GM13977 (cell line): ENCODE measurements around the gene MLLT10.

Experiments used
- DNase-seq: peaks from one replicate; pipeline ENCODE4 v3.0.0; 2012; ENCODE audit warnings: low spot score
- in situ Hi-C: fragments of 300-500 bp; cut with MboI; formaldehyde crosslinking; loops from one replicate; pipeline ENCODE4 v1.12.0; 2022; ENCODE audit warnings: low sequenced_read_pairs, low pct_unique_long_range_greater_than_20kb, mixed read lengths, inconsistent platforms; ENCODE audit not compliant: unreplicated experiment
- TF ChIP-seq, protein P1 (sequence below): IDR thresholded peaks from 2 replicates; pipeline ENCODE4 v1.5.1; 2012; ENCODE audit warnings: mild to moderate bottlenecking, control low read depth; ENCODE audit not compliant: insufficient read depth; ENCODE audit errors: extremely low read depth, missing control alignments

Gene MLLT10

DNA sequence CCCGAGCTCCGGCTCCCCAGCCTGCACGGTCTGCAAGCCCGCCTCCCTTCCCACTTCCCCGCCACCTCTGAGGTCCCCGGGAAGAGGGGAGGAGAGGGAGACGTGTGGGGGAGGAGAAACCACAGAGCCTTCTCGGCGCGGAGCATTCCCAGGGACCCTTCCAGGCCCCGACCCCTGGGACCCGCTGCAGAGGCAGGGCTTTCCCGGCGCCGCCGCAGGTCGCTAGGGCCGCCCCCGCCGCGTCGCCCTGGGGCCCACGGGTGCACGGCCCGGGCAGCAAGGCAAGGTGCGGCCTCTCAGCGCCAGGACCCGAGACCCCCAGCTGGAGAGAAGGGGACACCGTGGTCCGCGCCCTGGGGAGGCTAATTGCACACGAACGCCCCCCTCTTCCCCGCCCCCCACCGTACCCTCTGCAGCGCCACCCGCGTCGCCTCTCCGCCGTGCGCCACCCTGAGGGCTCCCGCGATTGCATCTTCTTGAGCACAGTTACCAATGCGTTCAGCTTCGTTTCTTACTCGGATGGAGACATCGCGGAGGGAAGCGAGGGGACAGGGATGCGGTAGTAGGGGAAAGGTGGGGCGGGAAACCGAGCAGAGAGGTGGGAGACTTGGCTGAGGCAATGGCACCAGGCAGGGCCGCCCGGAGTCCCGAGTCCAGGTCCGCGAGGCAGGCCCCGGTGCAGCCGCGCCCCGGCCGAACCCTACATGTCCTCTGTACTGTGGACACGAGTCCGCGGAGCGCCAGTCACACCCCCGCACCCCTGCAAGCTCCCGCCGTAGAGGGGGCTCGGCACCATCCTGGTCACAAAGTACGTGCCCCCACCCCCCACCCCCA is 37.5 kb upstream of the MLLT10 start:
- TF ChIP-seq, protein P1, sequence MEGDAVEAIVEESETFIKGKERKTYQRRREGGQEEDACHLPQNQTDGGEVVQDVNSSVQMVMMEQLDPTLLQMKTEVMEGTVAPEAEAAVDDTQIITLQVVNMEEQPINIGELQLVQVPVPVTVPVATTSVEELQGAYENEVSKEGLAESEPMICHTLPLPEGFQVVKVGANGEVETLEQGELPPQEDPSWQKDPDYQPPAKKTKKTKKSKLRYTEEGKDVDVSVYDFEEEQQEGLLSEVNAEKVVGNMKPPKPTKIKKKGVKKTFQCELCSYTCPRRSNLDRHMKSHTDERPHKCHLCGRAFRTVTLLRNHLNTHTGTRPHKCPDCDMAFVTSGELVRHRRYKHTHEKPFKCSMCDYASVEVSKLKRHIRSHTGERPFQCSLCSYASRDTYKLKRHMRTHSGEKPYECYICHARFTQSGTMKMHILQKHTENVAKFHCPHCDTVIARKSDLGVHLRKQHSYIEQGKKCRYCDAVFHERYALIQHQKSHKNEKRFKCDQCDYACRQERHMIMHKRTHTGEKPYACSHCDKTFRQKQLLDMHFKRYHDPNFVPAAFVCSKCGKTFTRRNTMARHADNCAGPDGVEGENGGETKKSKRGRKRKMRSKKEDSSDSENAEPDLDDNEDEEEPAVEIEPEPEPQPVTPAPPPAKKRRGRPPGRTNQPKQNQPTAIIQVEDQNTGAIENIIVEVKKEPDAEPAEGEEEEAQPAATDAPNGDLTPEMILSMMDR, result peak; percentile 62
- in situ Hi-C loops, result loop anchor here (10.0 to 25.0 kb wide), 2 partner anchors 209 to 228 kb away; no protein-coding TSS in a partner anchor
- DNase-seq, result peak; percentile 82

DNA sequence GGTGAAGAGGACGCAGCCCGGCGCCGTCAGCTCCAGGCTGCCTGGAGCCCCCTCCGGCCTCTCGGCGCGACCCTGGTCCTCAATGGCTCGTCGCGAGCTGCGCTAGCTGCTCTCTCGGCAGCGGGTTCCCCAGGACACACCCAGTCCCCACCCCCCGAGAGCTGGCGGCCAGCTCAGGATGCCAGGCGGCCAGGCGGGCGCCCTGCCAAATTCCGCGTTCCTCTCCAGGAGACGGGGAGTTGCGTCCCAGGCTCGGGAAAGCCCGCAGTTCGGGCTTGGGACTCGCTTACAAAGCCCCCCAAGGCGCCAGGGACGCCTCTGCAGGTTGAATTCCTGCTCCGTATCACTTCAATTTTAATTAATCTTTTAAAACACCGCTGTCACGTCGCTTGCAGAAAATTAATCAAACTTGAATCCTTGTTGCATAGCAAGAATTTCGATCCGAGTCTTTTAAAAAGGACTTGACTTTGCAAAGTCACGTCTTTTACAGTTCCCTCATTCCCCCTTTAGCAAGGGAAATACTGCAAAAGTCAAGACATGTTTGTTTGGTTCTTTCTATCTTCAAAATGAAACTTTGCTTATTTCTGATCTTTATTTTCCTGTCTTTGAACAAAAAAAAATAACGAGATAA is 36.7 kb upstream of the MLLT10 start:
- DNase-seq, result peak; percentile 58
- TF ChIP-seq, protein P1, result no peak
- in situ Hi-C loops, result loop anchor here (10.0 to 25.0 kb wide), 2 partner anchors 210 to 228 kb away; no protein-coding TSS in a partner anchor

DNA sequence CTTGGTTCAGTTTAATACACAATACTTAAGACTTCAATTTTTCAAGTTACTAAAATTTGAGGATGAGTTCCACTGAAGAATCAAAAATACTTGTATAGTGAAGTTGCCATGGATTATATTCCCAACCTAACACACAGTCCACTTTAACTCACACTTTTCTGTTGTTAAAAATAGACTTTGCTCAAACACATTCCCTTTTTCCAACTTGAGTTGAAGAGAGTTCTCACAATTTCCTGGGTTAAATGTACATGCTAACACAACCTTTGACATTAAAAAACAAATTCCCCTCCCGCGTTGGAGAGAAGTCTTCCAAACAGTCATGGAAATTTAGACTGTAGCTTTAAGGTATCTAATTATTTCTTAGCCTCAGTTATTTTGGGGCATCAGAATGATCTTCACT is 35.7 kb upstream of the MLLT10 start:
- DNase-seq, result no peak
- in situ Hi-C loops, result loop anchor here (10.0 to 25.0 kb wide), 2 partner anchors 211 to 226 kb away; no protein-coding TSS in a partner anchor

DNA sequence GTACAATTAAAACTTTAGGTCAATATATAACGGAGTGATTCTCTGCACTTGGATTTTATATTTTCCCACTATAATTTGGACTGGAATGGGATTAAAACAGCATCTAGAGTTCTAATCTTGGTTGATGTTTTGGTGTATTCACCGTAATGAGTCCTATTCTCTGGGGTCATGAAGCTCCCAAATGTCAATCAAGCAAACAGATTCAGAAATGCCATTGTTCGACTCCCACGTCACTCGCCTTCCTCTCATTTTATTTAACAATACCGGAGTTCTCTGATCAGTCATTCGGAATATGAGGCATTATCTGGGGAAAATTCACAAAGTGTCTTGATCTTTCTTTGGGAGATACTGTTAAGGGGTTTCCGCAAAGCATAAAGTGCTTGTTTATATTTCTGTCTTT is 35.0 kb upstream of the MLLT10 start:
- in situ Hi-C loops, result loop anchor here (10.0 to 25.0 kb wide), 2 partner anchors 212 to 226 kb away; no protein-coding TSS in a partner anchor
- no peak for DNase-seq

More for the DNA sequence above, 35.7 kb upstream of the MLLT10 start:
- TF ChIP-seq, protein P1, result no peak

DNA sequence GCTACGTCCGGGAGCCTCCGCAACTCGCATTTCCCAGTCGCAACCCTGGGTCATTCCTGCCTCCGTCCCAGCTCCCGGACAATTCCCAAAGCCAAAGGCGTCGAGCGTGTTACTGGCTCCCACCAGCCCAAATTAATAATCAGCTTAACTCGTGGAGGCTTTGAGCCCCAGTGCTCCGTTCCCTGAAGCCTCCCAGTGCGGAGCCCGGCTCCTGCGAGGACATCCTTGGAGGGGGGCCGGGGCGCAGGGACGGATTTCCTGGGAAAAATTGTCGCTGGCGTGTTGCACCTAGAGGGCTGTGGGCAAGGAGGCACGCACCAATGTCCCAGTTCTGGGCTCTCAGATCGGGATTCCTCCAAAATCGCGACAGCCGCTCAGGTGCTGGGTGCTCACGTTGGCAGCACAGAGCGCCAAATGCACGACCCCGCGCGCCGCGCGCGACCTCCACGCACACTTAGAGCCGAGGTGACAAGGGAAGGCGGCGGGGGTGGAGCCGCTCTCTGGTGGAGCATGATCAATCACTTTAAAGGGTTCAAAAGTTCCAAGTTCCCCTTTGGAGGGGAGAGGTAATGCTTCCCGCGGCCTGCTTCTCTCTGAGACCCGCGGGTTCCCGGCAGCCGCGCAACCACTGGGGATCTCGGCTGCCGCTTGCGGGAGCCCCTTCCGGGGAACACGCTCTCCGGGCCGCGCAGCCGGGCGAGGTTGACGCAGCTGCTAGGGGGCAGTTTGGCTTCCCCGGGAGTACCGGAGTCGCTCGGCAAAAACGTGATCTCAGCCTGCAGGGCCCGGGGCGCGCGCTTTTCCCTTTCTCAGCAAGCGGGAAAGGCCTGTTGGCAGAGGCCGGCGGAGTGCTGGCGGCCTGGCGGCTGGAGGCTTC is 34.1 kb upstream of the MLLT10 start:
- TF ChIP-seq, protein P1, result no peak
- DNase-seq, result no peak
- in situ Hi-C loops, result loop anchor here (10.0 to 25.0 kb wide), 2 partner anchors 213 to 225 kb away; no protein-coding TSS in a partner anchor

More for the DNA sequence above, 35.0 kb upstream of the MLLT10 start:
- TF ChIP-seq, protein P1, result no peak

DNA sequence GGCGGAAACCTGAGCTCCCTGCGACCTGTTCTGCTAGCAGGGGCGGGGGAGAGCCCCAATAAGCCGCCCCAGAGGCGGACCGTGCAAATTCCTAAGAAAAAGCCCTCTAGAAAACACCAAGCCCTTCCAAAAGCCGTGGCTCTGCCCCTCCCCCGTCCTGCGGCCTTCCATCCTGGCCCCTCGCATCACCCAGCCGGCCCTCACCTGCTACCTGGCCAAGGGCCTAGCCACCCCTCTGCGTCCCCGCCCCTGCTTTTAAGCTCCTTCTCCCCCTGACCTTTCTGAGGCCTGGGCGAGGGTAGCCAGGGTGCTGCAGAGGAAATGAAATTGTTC is 33.5 kb upstream of the MLLT10 start:
- in situ Hi-C loops, result no loop called here
- TF ChIP-seq, protein P1, result no peak
- DNase-seq, result no peak
